Measurements from ENCODE around the gene PITPNC1. TPM values are rescaled to one million over a fixed set of nuclear protein-coding genes. Genes with fewer than 3 reads are reported as not detected.
"Not testable (repeated sequence)": the region's sequence is repeated elsewhere in the genome, so short reads cannot be mapped to it uniquely, and the experiment has no call there.

Gene PITPNC1
- total RNA-seq, 1 donor from 2014 or later, result 42.9 TPM

DNA sequence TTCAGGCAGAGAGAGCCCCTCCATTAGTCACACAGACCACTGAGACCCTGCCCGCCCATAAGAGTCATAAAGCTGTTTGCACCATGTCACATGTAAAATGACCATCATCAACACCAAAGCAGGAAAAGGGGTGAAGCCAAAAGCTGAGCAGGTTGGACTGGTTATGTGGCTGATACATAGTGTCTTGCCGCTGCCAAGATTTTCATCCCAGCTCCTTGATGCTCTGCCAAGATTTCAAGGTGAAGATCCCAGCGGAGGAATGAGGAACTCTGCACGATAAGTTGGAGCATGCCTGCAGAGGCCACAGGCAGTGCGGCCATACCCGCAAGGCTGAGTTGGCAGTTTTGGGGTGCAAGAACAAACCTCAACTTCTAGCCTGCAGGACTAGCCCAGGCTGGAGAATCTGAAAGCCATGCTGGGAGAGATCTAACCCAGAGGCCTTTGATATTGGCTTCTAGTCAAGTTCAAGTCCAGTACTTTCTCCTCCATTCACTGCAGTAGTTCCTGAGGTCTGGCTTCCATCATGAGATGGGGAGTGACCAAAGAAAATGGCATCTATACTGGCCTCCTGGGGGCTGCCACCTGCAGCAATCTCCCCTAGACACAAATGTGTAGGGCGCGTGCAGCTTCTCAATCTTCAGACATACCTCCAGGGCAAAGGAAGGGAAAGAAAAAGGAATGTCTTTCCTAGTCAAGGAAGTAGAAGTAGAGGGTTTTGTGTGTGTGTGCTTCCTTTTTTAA is 261.0 kb downstream of the PITPNC1 start:
- intact Hi-C loops (cut with micrococcal nuclease), result no loop called here

DNA sequence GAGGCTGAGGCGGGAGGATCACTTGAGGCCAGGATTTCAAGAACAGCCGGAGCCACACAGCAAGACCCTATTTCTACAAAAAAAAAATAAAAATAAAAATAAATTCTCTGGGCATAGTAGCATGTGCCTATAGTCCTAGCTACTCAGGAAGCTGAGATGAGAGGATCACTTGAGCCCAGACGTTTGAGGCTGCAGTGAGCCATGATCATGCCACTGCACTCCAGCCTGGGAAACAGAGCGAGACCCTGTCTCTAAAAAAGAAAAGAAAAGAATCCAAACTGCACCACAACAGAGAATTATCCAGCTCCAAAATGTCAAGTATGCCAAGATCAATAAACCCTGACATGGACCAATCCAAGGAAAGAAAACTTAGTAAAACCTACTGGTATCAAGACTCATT is 261.8 kb downstream of the PITPNC1 start:
- intact Hi-C loops (cut with micrococcal nuclease), result no loop called here

DNA sequence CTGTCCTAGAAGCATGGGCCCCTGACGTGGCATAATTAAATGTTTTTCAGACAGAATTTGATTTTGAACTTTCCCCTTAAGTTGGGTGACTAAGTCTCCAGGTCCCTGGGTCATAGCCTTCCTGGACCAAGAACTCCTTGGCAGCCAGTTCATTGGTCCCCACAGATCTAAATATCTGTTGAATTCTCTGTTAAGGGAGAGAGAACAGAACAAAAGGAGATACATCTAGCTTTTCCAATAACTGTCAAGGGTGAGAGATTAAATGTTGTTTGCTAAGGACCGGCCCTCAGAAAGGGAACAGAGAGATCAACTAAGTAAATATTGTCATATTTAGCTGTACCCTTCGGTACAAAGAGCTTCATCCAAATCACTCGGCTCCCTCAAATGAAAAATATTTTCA is 262.5 kb downstream of the PITPNC1 start:
- intact Hi-C loops (cut with micrococcal nuclease), result no loop called here

DNA sequence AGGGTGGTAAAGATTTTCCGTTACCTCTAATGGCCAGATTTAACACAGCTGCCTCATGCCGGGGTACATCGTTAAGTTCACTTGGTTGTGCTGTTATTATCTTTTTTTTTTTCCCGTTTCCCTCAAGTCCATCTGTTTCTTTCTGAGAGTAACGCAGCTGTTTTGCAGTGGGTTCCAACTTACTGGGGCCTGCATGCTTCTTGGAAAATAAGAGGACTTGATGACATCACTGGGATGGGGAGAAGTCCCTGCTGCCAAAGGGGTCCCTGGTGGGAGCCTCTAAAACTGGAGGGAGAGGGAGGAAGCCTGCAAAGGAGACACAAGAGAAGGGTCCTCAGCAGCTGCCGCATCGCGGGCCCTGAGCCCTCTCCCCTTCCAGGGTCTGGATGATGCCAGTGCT is 262.9 kb downstream of the PITPNC1 start:
- intact Hi-C loops (cut with micrococcal nuclease), result no loop called here

DNA sequence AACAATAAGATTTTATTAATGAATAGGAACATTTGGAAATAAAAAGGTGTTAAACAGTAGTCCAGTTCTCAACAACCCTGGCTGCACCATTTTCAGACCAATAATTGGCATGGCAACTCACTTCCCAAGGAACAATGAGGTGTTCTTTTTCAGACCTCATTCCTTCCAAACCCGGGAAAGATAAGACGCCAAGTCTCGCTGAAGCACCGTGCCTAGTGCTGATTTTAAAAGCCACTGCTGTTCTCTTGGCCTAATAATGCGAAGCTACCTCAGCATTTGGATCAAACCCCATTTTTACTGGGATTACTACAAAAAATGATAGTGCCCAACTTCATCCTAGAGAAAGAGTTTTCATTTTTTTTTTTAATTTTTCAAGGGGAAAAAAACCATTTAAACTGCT is 265.4 kb downstream of the PITPNC1 start:
- intact Hi-C loops (cut with micrococcal nuclease), result no loop called here

DNA sequence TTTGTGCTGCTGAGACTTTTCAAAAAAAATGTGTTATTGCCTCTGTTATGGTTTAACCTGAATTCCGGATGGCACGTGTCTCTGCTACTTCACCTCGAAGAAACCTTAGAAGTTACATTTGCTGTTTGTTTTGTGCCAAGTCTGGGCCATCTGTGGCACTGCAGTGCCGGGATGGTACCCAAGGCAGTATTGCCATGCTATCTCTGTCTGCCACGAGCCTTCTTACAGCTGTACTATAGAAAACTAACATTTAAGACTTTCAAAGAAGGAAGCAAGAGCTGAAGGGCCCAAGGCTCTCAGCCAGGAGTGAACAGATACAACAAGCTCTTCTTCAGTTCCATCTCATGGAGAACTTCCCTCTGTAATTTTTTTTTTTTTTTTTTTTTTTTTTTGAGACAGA is 267.0 kb downstream of the PITPNC1 start:
- intact Hi-C loops (cut with micrococcal nuclease), result no loop called here

DNA sequence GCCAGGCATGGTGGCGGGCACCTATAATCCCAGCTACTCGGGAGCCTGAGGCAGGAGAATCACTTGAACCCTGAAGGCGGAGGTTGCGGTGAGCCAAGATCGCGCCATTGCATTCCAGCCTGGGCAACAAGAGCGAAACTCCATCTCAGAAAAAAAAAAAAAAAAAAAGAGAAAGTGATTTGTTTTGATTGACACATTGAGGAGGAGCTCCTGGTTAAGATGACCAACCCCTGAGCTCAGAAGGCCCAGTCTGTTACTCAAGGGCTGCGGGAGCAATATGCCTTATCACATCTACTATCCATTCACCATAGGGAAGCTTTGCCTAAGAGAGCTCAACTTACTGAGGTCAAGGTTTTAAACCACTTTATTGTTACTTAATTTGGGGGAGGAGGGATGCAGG is 268.1 kb downstream of the PITPNC1 start:
- intact Hi-C loops (cut with micrococcal nuclease), result not testable (repeated sequence)

DNA sequence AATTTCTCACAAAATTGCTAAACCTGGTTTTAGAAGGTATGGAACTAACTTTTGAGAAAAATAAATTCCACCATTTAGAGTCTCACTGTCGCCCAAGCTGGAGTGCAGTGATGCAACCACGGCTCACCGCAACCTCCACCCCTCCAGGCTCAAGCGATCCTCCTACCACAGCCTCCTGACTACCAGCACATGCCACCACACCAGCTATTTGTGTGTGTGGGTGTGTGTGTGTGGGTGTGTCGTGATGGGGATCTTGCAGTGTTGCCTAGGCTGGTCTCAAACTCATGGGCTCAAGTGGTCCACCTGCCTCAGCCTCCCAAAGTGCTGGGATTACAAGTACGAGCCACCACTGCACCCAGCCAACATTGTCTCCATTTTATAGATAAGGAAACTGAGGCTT is 269.4 kb downstream of the PITPNC1 start:
- intact Hi-C loops (cut with micrococcal nuclease), result no loop called here

DNA sequence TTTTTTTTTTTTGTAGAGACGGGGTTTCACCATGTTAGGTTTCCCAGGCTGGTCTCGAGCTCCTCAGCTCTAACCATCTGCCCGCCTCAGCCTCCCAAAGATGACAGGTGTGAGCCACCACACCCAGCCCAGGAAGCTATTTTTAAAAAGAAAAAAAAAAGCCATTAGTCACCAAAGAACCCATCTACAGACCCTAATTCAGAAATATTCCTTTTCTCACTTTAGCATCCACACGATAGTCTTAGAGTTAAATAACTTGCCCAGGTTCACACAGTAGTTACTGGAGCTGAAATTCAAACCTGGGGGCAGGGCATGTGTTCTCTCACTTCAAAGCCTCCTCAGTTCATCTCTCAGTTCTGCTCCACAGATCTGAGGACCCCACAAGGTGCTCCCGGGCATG is 270.4 kb downstream of the PITPNC1 start:
- intact Hi-C loops (cut with micrococcal nuclease), result no loop called here

DNA sequence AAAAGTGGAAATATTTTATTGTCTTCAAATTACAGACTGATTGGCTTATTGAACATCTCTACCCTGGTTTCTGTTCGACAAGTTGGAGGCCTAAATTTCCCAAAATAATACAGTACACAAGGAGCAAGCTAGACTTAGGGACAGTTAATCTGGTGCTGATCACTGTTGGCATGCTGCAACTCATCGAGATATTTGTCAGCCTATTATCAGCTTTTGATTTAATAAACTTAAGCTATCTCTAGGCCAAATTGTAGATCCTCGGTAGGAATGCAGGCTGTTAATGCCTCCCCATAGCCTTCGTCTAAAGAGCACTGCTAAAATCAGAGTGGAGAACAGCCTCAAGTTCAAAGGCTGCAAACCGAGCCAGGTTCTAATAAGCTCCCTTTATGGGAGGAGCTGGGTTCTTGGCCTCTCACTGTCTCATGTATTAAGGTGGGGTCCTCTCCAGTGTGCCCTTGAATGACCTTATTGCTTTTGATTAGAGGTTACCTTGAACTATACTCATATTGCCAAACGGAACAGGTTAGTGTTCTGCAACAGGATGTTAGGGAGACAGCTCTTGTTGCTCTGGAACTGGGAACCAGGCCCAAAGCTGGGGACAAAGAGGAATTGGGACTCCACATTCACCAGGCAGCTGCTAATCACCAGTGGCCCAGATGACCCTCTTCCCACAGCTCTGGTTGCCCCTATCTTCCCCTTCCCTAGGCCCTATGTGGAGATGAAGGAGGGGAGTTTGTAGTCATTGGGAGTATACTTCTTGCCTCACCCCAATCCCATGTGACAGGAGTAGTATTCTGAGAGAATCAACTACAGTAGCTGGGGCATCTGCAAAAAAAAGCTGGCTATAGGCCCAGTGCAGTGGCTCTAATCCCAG is 271.2 kb downstream of the PITPNC1 start:
- intact Hi-C loops (cut with micrococcal nuclease), result no loop called here

DNA sequence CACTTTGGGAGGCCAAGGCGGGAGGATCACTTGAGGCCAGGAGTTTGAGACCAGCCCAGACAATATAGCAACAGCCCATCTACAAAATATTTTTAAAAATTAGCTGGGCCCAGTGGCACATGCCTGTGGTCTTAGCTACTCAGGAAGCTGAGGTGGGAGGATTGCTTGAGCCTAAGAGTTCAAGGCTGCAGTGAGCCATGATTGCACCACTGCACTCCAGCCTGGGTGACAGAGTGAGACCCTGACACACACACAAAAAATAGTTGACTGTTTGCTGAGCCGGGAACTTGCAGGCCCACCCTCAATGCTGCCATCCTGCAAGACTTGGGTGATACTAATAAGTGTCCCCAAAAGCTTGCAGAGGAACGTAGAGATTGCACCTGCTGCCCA is 271.8 kb downstream of the PITPNC1 start:
- intact Hi-C loops (cut with micrococcal nuclease), result not testable (repeated sequence)

DNA sequence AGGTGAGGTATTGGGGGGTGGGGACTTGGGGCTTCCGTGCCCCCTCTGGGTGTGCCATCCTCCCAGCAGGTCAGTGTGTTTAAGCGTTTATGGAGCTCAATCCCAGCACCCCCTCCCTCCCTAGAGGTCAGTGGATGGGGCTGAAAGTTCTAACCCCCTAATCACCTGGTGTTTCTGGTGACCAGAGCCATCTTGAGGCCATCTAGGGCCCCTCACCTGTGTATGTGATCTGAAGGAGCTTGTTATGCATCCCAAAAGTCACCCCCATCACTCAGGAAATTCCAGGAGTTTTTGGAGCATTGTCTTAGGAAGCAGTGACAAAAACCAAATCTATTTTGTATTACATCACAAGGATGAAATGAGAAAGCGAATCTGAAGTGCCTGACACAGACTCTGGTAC is 272.8 kb downstream of the PITPNC1 start:
- intact Hi-C loops (cut with micrococcal nuclease), result no loop called here

DNA sequence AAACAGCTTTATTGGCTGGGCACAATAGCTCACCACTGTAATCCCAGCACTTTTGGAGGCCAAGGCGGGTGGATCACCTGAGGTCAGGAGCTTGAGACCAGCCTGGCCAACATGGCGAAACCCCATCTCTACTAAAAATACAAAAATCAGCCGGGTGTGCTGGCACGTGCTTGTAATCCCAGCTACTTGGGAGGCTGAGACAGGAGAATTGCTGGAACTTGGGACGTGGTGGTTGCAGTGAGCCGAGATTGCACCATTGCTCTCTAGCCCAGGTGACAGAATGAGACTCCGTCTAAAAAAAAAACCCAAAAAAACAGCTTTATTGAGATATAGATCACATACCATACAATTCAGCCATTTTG is 274.1 kb downstream of the PITPNC1 start:
- intact Hi-C loops (cut with micrococcal nuclease), result not testable (repeated sequence)

DNA sequence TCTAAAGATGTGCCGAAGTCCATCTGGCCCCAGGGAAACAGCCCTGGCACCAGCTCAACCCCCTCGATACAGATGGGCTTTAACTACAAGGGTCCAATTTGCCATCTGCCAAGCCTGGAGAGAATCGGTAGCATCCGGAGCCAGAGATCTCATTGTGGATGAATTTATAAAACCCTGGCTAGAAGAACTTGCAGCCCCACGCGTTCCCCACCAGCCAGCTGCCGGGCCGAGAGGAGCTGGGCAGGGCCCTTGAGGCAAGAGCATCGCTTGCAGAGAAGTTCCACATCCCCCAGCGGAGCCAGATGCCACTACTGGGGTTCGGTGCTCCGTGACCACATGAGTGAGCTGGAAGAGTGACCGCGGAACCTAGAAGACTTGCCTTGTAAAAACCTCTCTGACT is 275.4 kb downstream of the PITPNC1 start:
- intact Hi-C loops (cut with micrococcal nuclease), result no loop called here

DNA sequence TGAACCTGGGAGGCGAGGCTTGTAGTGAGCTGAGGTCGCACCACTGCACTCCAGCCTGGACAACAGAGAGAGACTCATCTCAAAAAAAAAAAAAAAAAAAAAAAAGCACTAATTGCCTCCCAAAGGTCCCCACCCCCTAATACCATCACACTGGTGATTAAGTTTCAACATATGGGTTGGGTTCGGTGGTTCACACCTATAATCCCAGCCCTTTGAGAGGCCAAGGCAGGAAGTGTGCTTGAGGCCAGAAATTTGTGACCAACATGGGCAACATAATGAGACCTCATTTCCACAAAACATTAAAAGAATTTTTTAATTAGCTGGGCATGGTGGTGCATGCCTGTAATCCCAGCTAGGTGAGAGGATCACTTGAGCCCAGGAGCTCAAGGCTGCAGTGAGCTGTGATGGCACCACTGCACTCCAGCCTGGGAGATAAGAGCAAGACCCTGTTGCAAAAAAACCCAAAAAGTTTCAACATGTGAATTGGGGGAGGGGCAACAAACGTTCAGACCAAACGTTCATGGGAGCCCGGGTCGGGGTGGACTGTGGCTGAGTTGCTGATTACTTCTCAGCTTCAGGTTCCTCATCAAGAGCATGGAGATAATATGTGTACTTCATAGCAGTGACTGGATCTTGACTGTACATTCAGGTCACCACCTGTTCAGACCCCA is 278.5 kb downstream of the PITPNC1 start:
- intact Hi-C loops (cut with micrococcal nuclease), result no loop called here

DNA sequence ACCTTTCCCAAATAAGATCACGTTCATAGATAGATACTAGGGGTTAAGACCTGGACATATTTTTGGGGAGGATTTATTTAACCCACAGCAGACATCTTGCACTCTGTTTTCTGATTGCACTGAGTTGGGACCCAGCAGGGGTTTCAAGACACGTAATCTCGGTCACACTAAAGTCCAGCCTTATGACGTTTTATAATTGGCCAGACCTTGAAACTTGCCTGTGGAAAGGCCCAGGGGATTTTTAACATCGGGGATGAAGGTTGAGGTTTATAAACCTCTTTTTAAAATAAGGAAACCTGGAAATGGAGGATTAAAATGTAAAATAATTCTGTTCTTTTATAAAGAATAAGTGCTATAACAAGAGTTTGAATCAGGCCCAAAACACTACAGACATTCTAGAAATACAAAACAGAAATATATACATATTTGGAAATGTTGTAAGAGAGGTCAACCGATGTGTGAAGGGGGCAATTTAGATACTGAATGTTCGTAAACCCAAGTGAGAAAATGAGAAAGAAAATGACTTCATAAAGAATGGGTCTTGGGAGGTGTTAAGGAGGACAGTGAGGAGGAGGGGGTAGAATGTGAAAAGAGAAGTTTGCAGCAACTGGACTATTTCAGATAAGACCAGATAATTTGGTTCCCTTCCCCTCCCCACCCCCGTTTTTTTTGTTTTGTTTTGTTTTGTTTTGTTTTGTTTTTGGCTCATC is 279.6 kb downstream of the PITPNC1 start:
- intact Hi-C loops (cut with micrococcal nuclease), result no loop called here

DNA sequence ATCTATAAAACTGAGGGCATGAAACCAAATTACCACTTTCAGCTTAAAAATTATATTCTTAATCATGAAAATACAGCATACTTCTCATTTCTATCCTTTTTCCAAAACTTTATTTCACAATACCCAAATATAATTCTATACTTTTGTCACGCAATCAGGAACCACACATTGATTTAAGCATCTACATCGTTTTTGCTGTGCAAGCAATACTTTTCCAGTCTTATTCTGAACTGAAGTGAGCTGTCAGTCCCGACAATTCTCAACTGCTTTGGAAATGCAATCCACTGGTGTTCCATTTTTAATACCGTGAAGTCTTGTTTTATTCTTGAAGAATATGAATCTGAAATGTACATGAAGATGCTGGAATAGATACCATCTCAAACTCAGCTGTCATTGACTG is 280.5 kb downstream of the PITPNC1 start:
- intact Hi-C loops (cut with micrococcal nuclease), result no loop called here

DNA sequence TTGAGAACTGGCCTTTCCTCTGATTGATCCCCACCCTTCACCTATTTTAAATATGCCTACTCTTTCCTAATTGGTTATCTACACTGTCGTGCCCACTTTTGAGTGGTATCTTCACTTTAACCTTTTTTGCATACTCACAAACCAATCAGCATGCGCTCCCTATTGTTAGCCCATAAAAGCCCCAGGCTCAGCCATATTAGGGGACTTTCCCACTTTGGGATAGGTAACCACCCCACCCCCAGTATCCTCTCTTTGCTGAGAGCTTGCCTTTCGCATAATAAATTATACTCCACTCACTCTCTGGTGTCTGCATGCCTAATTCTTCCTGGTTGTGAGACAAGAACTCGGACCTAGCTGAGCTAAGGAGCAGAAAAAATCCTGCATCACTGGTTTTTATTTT is 281.2 kb downstream of the PITPNC1 start:
- intact Hi-C loops (cut with micrococcal nuclease), result no loop called here

DNA sequence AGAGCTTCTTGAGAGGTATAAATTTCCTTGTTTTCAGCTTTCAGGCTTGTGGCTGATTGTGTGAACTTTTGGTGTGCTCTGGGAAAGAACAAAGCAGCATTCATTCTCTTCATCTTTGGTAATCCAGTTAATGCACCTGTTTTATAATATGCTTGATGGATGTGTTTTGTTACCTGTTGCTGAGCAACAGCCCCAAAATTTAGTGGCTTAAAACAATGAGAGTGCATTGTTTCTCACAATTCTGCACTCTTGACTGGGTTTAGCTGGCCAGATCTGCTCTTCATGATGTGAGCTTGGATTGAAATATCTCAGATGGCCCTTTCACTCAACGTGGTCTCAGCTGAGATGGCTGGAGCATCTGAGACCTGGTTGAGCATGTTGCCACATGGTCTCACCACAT is 281.9 kb downstream of the PITPNC1 start:
- intact Hi-C loops (cut with micrococcal nuclease), result no loop called here

DNA sequence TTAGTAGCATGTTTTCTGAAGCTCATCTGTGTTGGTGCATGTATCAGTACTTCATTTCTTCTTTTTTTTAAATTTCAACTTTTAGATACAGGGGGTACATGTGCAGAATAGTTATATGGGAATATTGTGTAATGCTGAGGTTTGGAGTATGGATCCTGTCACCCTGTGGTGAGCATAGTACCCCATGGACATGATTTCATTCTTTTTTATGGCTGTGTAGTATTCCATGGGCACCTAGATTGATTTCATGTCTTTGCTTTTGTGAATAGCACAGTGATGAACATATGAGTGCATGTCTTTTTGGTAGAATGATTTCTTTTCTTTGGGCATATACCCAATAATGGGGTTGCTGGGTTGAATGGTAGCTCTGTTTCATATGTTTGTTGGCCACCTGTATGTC is 285.6 kb downstream of the PITPNC1 start:
- intact Hi-C loops (cut with micrococcal nuclease), result no loop called here

DNA sequence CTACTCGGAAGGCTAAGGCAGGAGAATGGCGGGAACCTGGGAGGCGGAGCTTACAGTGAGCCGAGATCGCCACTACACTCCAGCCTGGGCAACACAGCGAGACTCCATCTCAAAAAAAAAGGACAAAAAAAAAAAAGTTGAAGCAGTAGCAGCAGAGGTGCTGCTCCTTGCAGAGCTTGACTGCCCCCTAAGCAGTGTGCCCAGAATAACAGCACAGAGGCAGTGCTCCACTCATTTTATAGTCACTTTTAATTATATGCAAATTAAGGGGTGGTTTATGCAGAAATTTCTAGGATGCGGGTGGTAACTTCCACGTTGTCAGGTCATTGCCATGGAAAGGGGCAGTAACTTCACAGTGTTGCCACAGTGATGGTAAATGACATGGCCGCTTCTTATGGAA is 286.4 kb downstream of the PITPNC1 start:
- intact Hi-C loops (cut with micrococcal nuclease), result no loop called here

DNA sequence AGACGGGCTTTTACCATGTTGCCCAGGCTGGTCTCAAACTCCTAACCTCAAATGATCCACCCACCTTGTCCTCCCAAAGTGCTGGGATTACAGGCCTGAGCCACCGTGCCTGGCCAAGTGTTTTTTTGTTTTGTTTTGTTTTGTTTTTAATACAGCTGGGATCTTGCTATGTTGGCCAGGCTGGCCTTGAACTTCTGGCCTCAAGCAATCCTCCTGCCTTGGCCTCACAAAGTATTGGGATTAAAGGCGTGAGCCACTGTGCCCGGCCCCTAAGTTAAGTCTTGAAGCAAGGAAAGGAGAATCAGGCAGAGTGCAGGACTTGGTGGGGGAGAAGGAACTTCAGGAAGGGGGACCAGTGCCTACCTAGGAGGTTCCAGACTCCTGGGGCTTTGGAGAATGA is 288.9 kb downstream of the PITPNC1 start:
- intact Hi-C loops (cut with micrococcal nuclease), result no loop called here
